H1 (cell line): Measurements from ENCODE around the gene FYB2. TPM values are rescaled to one million over a fixed set of nuclear protein-coding genes. Genes with fewer than 3 reads are reported as not detected.

ENCODE experiments used
- CTCF ChIA-PET: fragments of 300-600 bp; sonication (Branson Sonifier 250); formaldehyde crosslinking; loops from one replicate; lab custom pipeline; 2021; ENCODE audit not compliant: partially characterized antibody; lab: Charles Lee
- POLR2A ChIA-PET: fragments of 300-600 bp; sonication (Branson Sonifier 250); formaldehyde crosslinking; loops from one replicate; lab custom pipeline; 2021; ENCODE audit warnings: inconsistent platforms; ENCODE audit not compliant: partially characterized antibody; lab: Charles Lee
- DNase-seq, 2 experiments: peaks; one replicate each; pipeline versions ENCODE4 v3.0.0 to v3.0.0-alpha.2; 2010 to 2022; ENCODE audit warnings: low spot score in 2 of 2, low read depth in 1 of 2, mixed read lengths in 1 of 2
- FAIRE-seq: peaks from 2 replicates; lab custom pipeline; 2011; peaks lifted over from hg19 to GRCh38; lab: Jason Lieb, UNC
- H2AFZ ChIP-seq: 2 replicates; pipeline ENCODE4 v1.8.1; 2012; ENCODE audit warnings: low read length, inconsistent platforms
- H2AK5ac ChIP-seq: 2 replicates; pipeline ENCODE4 v1.6.1; 2013; ENCODE audit warnings: low read depth, low read length
- H2BK120ac ChIP-seq: replicated peaks from 2 replicates; pipeline ENCODE3; 2013; ENCODE audit warnings: low read depth, low read length, inconsistent platforms
- H2BK12ac ChIP-seq: 2 replicates; pipeline ENCODE4 v1.6.1; 2013; ENCODE audit warnings: low read depth, low read length
- H2BK15ac ChIP-seq: 2 replicates; pipeline ENCODE4 v1.6.1; 2013; ENCODE audit warnings: low read length
- H2BK20ac ChIP-seq: 2 replicates; pipeline ENCODE4 v1.6.1; 2013; ENCODE audit warnings: low read length
- H2BK5ac ChIP-seq: 2 replicates; pipeline ENCODE4 v1.6.1; 2013; ENCODE audit warnings: low read depth, low read length
- H3K14ac ChIP-seq: 2 replicates; pipeline ENCODE4 v1.6.1; 2013; ENCODE audit warnings: inconsistent platforms; ENCODE audit not compliant: insufficient read length
- H3K18ac ChIP-seq: 2 replicates; pipeline ENCODE4 v1.6.1; 2013; ENCODE audit warnings: low read length; ENCODE audit errors: extremely low read depth
- H3K23ac ChIP-seq: 2 replicates; pipeline ENCODE4 v1.6.1; 2013; ENCODE audit warnings: inconsistent platforms; ENCODE audit not compliant: insufficient read length
- H3K23me2 ChIP-seq: 2 replicates; pipeline ENCODE4 v1.6.1; 2013; ENCODE audit warnings: low read depth, low read length
- H3K27ac ChIP-seq: 2 replicates; pipeline ENCODE4 v1.6.1; 2011; ENCODE audit warnings: low read depth, low read length, inconsistent platforms
- H3K27me3 ChIP-seq, 4 experiments: replicated peaks in 1 of 4; 1 replicate in 1 of 4; 2 replicates in 3 of 4; pipeline versions ENCODE4 v1.6.1 to v1.8.1; 2011 to 2013; ENCODE audit warnings: low read length in 3 of 4, mild to moderate bottlenecking in 3 of 4, inconsistent platforms in 2 of 4, mixed read lengths in 2 of 4, moderate library complexity in 1 of 4; ENCODE audit not compliant: control insufficient read depth in 3 of 4, insufficient read depth in 3 of 4; ENCODE audit errors: extremely low read depth in 1 of 4
- H3K36me3 ChIP-seq, 4 experiments: 2 replicates each; pipeline versions ENCODE4 v1.6.1 to v1.8.1; 2011 to 2013; ENCODE audit warnings: mild to moderate bottlenecking in 4 of 4, low read length in 3 of 4, moderate library complexity in 2 of 4, control low read depth in 1 of 4, inconsistent platforms in 1 of 4; ENCODE audit not compliant: insufficient read depth in 4 of 4, control insufficient read depth in 2 of 4
- H3K4ac ChIP-seq: replicated peaks from 2 replicates; pipeline ENCODE3; 2013; ENCODE audit warnings: low read length, low read depth, mixed read lengths, inconsistent platforms; ENCODE audit not compliant: insufficient read length
- H3K4me1 ChIP-seq, 4 experiments: replicated peaks in 1 of 4; 1 replicate in 1 of 4; 2 replicates in 3 of 4; pipeline versions ENCODE4 v1.6.1 to v1.8.1; 2011 to 2013; ENCODE audit warnings: low read length in 3 of 4, inconsistent platforms in 2 of 4, mixed read lengths in 1 of 4; ENCODE audit not compliant: insufficient read depth in 4 of 4, control insufficient read depth in 3 of 4
- H3K4me2 ChIP-seq, 2 experiments: 2 replicates each; pipeline versions ENCODE4 v1.6.1 to v1.8.1; 2011 to 2013; ENCODE audit warnings: low read depth in 2 of 2, low read length in 2 of 2, control low read depth in 1 of 2, inconsistent platforms in 1 of 2, mild to moderate bottlenecking in 1 of 2; ENCODE audit not compliant: insufficient read depth in 1 of 2
- H3K4me3 ChIP-seq, 4 experiments: fragments of 200-600, 300-600 bp in 1 of 4; sonication (generic), shearing (Covaris generic), sonication (Bioruptor Twin) in 1 of 4; 2 replicates each; pipeline versions ENCODE4 v1.5.1 to v1.8.1; 2011 to 2016; ENCODE audit warnings: low read length in 4 of 4, low read depth in 3 of 4, control low read depth in 2 of 4, inconsistent platforms in 2 of 4, mild to moderate bottlenecking in 2 of 4, mixed read lengths in 1 of 4, moderate library complexity in 1 of 4; ENCODE audit not compliant: insufficient read depth in 2 of 4; ENCODE audit errors: extremely low read depth in 1 of 4
- H3K56ac ChIP-seq: replicated peaks from 2 replicates; pipeline ENCODE3; 2013; ENCODE audit warnings: low read depth, mild to moderate bottlenecking, mixed read lengths, low read length, inconsistent platforms; ENCODE audit not compliant: insufficient read length
- H3K79me1 ChIP-seq: 2 replicates; pipeline ENCODE4 v1.6.1; 2013; ENCODE audit warnings: low read depth, low read length, control low read depth
- H3K79me2 ChIP-seq, 2 experiments: 2 replicates each; pipeline versions ENCODE4 v1.6.1 to v1.8.1; 2012 to 2013; ENCODE audit warnings: low read length in 2 of 2, mild to moderate bottlenecking in 2 of 2, inconsistent platforms in 1 of 2; ENCODE audit not compliant: insufficient read depth in 2 of 2, control insufficient read depth in 1 of 2
- H3K9ac ChIP-seq, 4 experiments: replicated peaks in 1 of 4; 1 replicate in 1 of 4; 2 replicates in 3 of 4; pipeline versions ENCODE4 v1.6.1 to v1.8.1; 2011 to 2013; ENCODE audit warnings: low read depth in 3 of 4, low read length in 3 of 4, control low read depth in 2 of 4, mild to moderate bottlenecking in 2 of 4, moderate library complexity in 2 of 4, inconsistent platforms in 1 of 4; ENCODE audit errors: extremely low read depth in 1 of 4
- H3K9me3 ChIP-seq, 2 experiments: 2 replicates each; pipeline versions ENCODE4 v1.6.1 to v1.8.1; 2012 to 2013; ENCODE audit warnings: mild to moderate bottlenecking in 2 of 2, moderate library complexity in 2 of 2, control low read depth in 1 of 2, inconsistent platforms in 1 of 2, low read depth in 1 of 2, low read length in 1 of 2, mixed read lengths in 1 of 2; ENCODE audit not compliant: insufficient read depth in 2 of 2
- H4K20me1 ChIP-seq, 2 experiments: replicated peaks in 1 of 2; 2 replicates each; pipeline versions ENCODE3 to v1.8.1; 2011 to 2013; ENCODE audit warnings: inconsistent platforms in 2 of 2, low read length in 2 of 2, mild to moderate bottlenecking in 1 of 2; ENCODE audit not compliant: insufficient read depth in 2 of 2, control insufficient read depth in 1 of 2
- H4K5ac ChIP-seq: 2 replicates; pipeline ENCODE4 v1.6.1; 2013; ENCODE audit warnings: low read length, low read depth, mixed read lengths, inconsistent platforms; ENCODE audit not compliant: insufficient read length
- H4K8ac ChIP-seq: 2 replicates; pipeline ENCODE4 v1.8.0; 2013; ENCODE audit warnings: mild to moderate bottlenecking, moderate library complexity, low read length, inconsistent platforms; ENCODE audit not compliant: insufficient read depth; ENCODE audit errors: extremely low read depth
- H4K91ac ChIP-seq: replicated peaks from 2 replicates; pipeline ENCODE3; 2013; ENCODE audit warnings: low read length, mixed read lengths, inconsistent platforms; ENCODE audit not compliant: insufficient read length
- GABPA ChIP-seq: IDR thresholded peaks from 2 replicates; pipeline ENCODE4 v1.6.1; 2011; ENCODE audit warnings: mild to moderate bottlenecking, low read length, moderate library complexity, borderline replicate concordance; ENCODE audit not compliant: insufficient read depth
- GTF2F1 ChIP-seq: IDR thresholded peaks from 2 replicates; pipeline ENCODE4 v1.6.1; 2012; ENCODE audit warnings: low read depth, low read length, improper control_type of control experiment, borderline replicate concordance
- JUND ChIP-seq: IDR thresholded peaks from 2 replicates; pipeline ENCODE4 v1.6.1; 2011; ENCODE audit warnings: mild to moderate bottlenecking, improper control_type of control experiment, low read length
- KDM1A ChIP-seq: fragments of 200-600, 300-600 bp; sonication (generic); IDR thresholded peaks from 2 replicates; pipeline ENCODE4 v1.7.1; 2016; ENCODE audit warnings: mild to moderate bottlenecking, low read length, borderline replicate concordance
- MAFK ChIP-seq: IDR thresholded peaks from 2 replicates; pipeline ENCODE4 v1.6.1; 2012; ENCODE audit warnings: low read depth, mild to moderate bottlenecking, improper control_type of control experiment, low read length
- POLR2A ChIP-seq, 2 experiments: IDR thresholded peaks; 1 replicate in 1 of 2; 2 replicates in 1 of 2; pipeline ENCODE4 v1.6.1; 2011; ENCODE audit warnings: low read depth in 2 of 2, low read length in 2 of 2, mild to moderate bottlenecking in 2 of 2; ENCODE audit errors: control extremely low read depth in 1 of 2
- POU5F1 ChIP-seq: IDR thresholded peaks from 2 replicates; pipeline ENCODE4 v1.6.1; 2011; ENCODE audit warnings: low read depth, mild to moderate bottlenecking, low read length, moderate library complexity
- RBBP5 ChIP-seq: IDR thresholded peaks from 2 replicates; pipeline ENCODE4 v1.7.1; 2012; ENCODE audit warnings: low read depth, mild to moderate bottlenecking, inconsistent platforms, low read length, moderate library complexity, borderline replicate concordance
- SAP30 ChIP-seq: fragments of 300-600 bp; sonication (generic); IDR thresholded peaks from 2 replicates; pipeline ENCODE4 v1.7.1; 2012; ENCODE audit warnings: low read length, moderate library complexity, mild to moderate bottlenecking, inconsistent platforms; ENCODE audit not compliant: insufficient read depth, insufficient replicate concordance
- SIRT6 ChIP-seq: IDR thresholded peaks from one replicate; pipeline ENCODE4 v1.7.1; 2012; ENCODE audit warnings: low read length, inconsistent platforms
- SP2 ChIP-seq: IDR thresholded peaks from 2 replicates; pipeline ENCODE4 v1.6.1; 2012; ENCODE audit warnings: mild to moderate bottlenecking, low read length, inconsistent platforms
- TAF7 ChIP-seq: optimal IDR thresholded peaks from 2 replicates; pipeline ENCODE3; 2011; ENCODE audit warnings: low read depth, mild to moderate bottlenecking, inconsistent platforms, low read length, moderate library complexity, borderline replicate concordance
- TCF12 ChIP-seq: IDR thresholded peaks from 2 replicates; pipeline ENCODE4 v1.6.1; 2011; ENCODE audit warnings: low read depth, mild to moderate bottlenecking, low read length
- TEAD4 ChIP-seq: IDR thresholded peaks from 2 replicates; pipeline ENCODE4 v1.6.1; 2012; ENCODE audit warnings: low read depth, low read length, inconsistent platforms, mixed read lengths
- ZNF274 ChIP-seq: IDR thresholded peaks from 2 replicates; pipeline ENCODE4 v1.7.0; 2012; ENCODE audit warnings: low read length, borderline replicate concordance; ENCODE audit errors: extremely low read depth
- whole genome bisulfite sequencing, 2 experiments: shearing (Covaris generic) in 1 of 2; methylation state at CpG; one replicate each; pipeline versions ENCODE4 v1.1.6 to v1.1.7; 2013 to 2015; ENCODE audit warnings: low lambda C conversion rate in 2 of 2, mixed read lengths in 2 of 2, inconsistent platforms in 1 of 2, low coverage in 1 of 2, missing lambda C conversion rate in 1 of 2; ENCODE audit not compliant: insufficient replicate concordance in 2 of 2, insufficient coverage in 1 of 2, insufficient read length in 1 of 2; ENCODE audit errors: extremely low coverage in 1 of 2, missing lambda C conversion rate in 1 of 2; 5-methylcytosine and 5-hydroxymethylcytosine counted together
- polyA plus RNA-seq, 7 experiments: library from polyadenylated mRNA; depleted of rRNA in 3 of 7; stranded (reverse) in 5 of 7; unstranded in 2 of 7; fragments of >200 nt in 5 of 7; fragments of 200-250 nt in 2 of 7; gene quantifications; 1 replicate in 5 of 7; 2 replicates in 1 of 7; 4 replicates in 1 of 7; pipeline versions ENCODE4 v1.2.1 to v1.2.3, GENCODE V29; 2011 to 2013; ENCODE audit warnings: missing spikeins in 2 of 7, mixed read lengths in 2 of 7
- total RNA-seq: library from RNA; stranded (reverse); fragmentation: NEBNext Ultra II Directional; extraction: Animal tissue kit (Norgen Biotek cat#: 25700); gene quantifications from 2 replicates; pipeline ENCODE4 v1.2.1, GENCODE V29; 2021
- TF ChIP-seq, protein P1 (sequence below): IDR thresholded peaks from 2 replicates; pipeline ENCODE4 v1.6.1; 2012; ENCODE audit warnings: inconsistent platforms

FYB2 gene
- total and polyA plus RNA-seq, 2 of the 8 experiments (the other 6 are each of a cell fraction or from before 2014, with no cell fraction given), result 0.11 to 0.17 TPM

GRCh38 chr1:56696663-56697062 is 122.5 kb downstream of the FYB2 start:
- no peaks in the 10 kb centered on the region for H3K23me2 ChIP-seq
- no peak overlapping the region for H2BK120ac ChIP-seq
- H3K56ac ChIP-seq, result no peak overlapping the region
- H3K79me1 ChIP-seq, result no peaks in the 10 kb centered on the region
- H4K5ac ChIP-seq, result no peak overlapping the region
- DNase-seq, result no peak
- no peaks in the 10 kb centered on the region for H4K20me1 ChIP-seq
- H2BK12ac ChIP-seq, result no peak overlapping the region
- H3K23ac ChIP-seq, result no peak overlapping the region
- POLR2A ChIA-PET, result no interaction called here
- no peaks in the 10 kb centered on the region for H3K79me2 ChIP-seq
- H2AFZ ChIP-seq, result no peak overlapping the region
- WGBS, 2 experiments, result 85% methylated on average over 2 of the region's 3 CpGs; no CpG with 5 or more reads in 1 of the 2 experiments
- no peaks in the 10 kb centered on the region for H3K27me3 ChIP-seq
- H3K4ac ChIP-seq, result no peak overlapping the region
- CTCF ChIA-PET, result no interaction called here
- no peak overlapping the region for H3K27ac ChIP-seq
- H3K4me3 ChIP-seq, result no peak overlapping the region
- H4K8ac ChIP-seq, result no peak overlapping the region
- no peak overlapping the region for H2BK20ac ChIP-seq
- H2AK5ac ChIP-seq, result no peak overlapping the region
- no peak overlapping the region for H2BK15ac ChIP-seq
- H3K9ac ChIP-seq, result no peak overlapping the region
- no peak overlapping the region for H4K91ac ChIP-seq
- no peak overlapping the region for H2BK5ac ChIP-seq
- H3K14ac ChIP-seq, result no peak overlapping the region
- H3K9me3 ChIP-seq, result peaks cover 0 to 2% of the 10 kb centered on the region in 2 experiments; a peak in 1 of 4 replicates
- no peak overlapping the region for H3K18ac ChIP-seq
- peaks cover 0 to 3% (median 1%) of the 10 kb centered on the region in 4 experiments; a peak in 2 of 8 replicates for H3K36me3 ChIP-seq
- H3K4me2 ChIP-seq, result no peak overlapping the region
- H3K4me1 ChIP-seq, result no peaks in the 10 kb centered on the region
- FAIRE-seq, result no peak
- no peak for TF ChIP-seq GABPA
- TF ChIP-seq GTF2F1, result no peak
- TF ChIP-seq MAFK, result no peak
- TF ChIP-seq, protein P1, sequence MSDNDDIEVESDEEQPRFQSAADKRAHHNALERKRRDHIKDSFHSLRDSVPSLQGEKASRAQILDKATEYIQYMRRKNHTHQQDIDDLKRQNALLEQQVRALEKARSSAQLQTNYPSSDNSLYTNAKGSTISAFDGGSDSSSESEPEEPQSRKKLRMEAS, result no peak
- no peak for TF ChIP-seq TEAD4
- no peak for TF ChIP-seq TAF7
- no peak for TF ChIP-seq KDM1A
- TF ChIP-seq RBBP5, result no peak
- TF ChIP-seq POU5F1, result no peak
- TF ChIP-seq SIRT6, result no peak
- no peak for TF ChIP-seq SP2
- no peak for TF ChIP-seq POLR2A (IDR thresholded peaks at IDR 0.05; ENCODE audit: control extremely low read depth in 1 of 2, low read depth in 2 of 2, low read length in 2 of 2)
- TF ChIP-seq TCF12, result no peak
- TF ChIP-seq ZNF274, result no peak
- TF ChIP-seq JUND, result no peak
- TF ChIP-seq SAP30, result no peak
